ENCODE data around the gene WDR27.

The WDR27 gene

DNA sequence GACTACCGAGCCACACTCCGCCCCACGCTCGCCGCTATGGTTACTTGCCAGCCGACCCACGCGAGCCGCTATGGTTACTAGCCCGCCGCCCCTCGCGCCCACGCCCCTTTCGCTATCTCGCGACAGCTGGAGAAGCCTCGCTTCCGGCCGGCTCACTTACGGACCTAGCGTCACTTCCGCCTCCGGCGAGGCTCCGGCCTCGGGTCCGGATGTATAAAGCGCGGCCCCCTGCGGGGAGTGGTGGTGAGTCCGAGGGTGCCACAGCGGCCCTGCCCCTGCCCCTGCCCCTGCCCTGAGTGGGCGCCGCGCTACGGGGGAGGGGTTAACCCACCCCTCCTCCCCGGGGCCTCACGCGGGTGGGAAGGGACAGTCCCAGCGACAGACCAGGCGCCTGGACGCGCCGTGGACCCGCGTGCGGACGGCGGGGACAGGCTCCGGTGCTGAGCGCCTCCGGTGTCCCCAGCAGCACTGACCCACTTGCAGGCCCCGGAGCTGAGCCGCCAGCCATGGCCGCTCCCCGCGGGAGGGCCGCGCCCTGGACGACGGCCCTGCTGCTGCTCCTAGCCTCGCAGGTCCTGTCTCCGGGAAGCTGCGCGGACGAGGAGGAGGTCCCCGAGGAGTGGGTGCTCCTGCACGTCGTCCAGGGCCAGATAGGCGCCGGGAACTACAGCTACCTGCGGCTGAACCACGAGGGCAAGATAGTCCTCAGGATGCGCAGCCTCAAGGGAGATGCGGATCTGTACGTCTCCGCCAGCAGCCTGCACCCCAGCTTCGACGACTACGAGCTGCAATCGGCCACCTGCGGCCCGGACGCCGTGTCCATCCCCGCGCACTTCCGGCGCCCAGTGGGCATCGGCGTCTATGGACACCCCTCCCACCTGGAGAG is at the start of gene WDR27, which contains the start of gene C6orf120:
Gene WDR27, minus strand, starts transcription at position 76 of the 886 bp plus-strand sequence. CDS start 13,024 bp downstream, outside the sequence.
Gene C6orf120, plus strand, starts transcription at position 173 of the 886 bp plus-strand sequence. Its CDS starts 334 bp downstream, at position 507.
- DNase-seq (ENCODE audit: low spot score) = peak; percentile 96

DNA sequence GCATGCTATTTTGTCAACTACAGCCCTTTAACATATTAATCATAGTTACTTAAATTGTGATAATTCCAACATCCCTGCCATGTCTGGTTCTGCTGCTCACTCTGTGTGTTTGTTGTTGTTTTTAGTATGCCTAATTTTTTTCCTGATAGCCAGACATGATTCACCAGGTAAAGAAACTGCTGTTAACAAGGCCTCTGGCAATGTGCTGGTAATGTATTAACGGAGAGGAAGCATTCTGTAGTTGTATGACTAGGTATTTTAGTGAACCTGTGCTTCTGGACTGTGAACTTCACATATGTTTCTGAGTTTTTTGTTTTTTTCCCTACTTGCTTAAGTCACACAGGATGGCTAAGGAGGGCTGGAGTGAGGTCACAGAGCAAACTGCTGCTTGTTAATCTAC is 44.7 kb upstream of the WDR27 start:
- DNase-seq (ENCODE audit: low spot score) = no peak

DNA sequence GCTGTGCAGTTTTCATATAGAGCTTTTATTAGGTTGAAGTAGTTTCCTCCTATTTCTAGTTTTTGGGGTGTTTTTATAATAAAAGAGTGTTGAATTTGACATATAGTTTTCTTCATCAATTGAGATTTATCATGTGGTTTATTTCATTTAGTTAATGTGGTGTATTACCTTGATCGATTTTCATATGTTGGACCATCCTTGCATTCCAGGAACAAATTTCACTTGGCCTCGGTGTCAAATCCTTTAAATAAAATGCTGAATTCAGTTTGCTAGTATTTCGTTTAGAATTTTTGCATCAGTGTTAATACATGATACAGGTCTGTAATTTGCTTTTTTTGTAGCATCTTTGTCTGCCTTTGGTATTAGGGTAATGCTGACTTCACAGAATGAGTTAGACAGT is 43.6 kb upstream of the WDR27 start:
- DNase-seq (ENCODE audit: low spot score) = no peak

DNA sequence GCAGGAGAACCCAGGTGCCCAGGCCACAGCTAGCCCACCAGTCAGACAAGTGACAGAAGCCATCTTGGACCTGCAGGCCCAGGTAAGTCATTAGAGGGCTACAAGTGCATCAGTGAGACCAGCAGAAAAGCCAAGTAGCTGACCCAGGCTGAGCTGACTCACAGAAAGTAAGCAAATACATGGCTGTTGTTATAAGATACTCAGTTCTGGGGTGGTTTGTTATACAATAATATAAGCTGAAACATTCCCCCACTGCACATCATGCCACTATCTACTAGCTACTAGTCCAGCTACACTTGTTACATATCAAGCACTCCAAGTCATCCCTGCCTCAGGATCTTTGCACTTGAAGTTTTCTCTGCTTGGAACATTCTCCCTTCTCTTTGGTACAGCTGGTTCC is 39.5 kb upstream of the WDR27 start:
- DNase-seq (ENCODE audit: low spot score) = no peak

DNA sequence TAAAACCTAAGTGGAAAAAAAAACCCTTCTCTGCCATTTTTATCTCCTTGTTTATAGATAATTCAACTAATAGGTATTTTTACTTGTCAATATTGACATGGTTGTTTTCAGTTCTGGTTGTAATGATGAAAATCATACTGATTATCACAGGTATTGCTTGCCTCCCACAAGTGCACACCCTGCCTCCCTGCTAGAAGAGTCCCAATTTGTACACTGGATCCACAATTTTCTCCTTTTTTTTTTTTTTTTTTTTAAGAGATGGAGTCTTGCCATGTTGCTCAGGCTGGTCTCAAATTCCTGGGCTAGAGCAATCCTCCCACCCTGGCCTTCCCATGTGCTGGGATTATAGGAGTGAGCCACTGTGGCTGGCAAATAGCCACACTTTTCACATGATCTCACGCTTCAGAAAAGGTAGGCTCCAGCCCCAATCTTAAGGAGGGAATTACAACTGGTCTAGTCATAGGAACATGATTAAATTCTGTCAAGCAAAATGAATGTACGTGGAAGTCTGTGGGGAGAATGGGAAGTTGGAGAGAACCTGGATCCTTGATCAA is 37.2 kb upstream of the WDR27 start:
- no peak for DNase-seq (ENCODE audit: low spot score)

DNA sequence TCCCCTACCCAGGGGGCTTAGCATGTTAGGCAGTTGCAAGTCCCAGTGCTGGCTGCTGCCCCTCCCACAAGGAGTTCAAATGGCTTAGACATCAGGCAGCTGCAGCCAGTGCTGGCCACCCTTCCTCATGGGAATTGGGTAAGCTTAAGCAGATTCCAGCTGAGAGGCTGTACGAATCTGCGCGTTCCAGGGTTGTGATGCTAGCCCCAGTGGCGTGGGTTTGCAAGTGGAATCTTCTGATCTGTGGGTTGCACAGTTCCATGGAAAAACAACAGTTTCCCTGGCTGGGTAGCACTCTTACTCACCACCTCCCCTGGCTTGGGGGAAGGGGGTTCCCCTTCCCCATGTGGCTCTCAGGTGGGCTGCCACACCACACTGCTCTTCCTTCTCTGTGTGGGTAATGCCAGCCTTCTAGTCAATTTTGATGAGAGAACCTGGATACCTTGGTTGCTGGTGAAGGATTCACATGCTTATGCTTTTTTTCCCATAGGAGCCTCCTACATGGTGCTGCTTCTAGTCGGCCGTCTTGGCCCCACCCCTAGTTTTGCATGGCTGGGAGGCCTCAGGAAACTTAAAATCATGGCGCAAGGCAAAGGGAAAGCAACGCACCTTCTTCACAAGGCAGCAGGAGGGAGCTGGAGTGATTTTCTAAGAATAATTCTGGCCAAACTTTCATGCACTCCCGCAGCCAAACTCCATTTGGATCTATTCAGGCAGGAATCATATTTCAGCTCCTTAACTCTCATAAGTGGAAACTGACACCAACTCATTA is 36.6 kb upstream of the WDR27 start:
- DNase-seq (ENCODE audit: low spot score) = peak; percentile 72

DNA sequence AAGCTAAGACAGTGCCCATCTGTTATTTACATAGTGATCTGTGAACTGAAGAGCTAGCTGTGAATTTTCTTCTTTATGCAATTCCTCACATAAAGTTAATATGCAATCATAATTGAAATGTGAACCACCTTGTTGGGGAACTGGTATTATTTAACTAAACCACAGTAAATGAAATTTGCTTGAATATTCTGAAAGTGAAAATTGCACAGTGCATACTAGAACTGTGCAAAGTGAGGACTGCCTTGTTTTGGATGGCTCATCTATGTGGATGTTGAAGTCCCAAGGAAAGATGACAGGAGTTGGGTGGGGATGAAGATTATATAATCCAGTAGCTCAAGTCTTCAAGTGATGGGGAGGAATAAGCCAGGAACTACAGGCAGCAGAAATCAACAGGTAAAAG is 28.1 kb upstream of the WDR27 start:
- no peak for DNase-seq (ENCODE audit: low spot score)

DNA sequence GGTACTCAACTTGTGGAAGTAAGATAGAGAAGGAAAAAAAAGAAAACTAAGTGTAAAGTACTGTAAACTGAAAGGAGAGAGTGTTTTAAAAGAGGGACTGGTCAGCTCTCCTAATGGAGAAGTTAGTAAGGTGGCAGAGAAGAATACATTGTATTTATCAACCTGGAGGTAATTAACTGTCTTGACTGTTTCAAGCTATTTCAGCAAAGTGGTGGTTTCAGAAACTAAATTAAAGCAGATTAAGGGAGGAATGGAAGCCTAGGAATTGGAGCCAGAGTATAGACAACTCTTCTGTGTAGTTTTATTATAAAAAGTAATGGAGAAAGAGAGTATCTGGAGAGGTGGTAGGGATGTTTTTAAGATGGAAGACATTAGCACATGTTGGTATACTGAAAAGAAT is 25.1 kb upstream of the WDR27 start:
- no peak for DNase-seq (ENCODE audit: low spot score)

DNA sequence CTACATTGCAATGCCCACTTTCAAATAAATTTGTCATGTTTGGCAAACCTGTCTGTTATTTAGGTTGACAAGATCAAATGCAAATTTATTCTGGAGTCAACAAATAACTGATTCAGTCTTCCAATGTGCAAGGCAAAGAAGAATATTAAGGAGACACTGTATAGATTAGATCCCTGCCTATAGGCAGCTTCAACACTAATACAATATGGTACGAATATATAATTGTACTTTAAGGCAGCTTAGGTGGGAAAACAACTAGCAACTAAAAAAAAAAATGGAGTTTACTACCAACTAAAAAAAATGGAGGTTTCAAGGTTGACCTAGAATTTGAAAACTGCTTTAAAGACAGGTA is 24.2 kb upstream of the WDR27 start:
- DNase-seq (ENCODE audit: low spot score) = no peak

DNA sequence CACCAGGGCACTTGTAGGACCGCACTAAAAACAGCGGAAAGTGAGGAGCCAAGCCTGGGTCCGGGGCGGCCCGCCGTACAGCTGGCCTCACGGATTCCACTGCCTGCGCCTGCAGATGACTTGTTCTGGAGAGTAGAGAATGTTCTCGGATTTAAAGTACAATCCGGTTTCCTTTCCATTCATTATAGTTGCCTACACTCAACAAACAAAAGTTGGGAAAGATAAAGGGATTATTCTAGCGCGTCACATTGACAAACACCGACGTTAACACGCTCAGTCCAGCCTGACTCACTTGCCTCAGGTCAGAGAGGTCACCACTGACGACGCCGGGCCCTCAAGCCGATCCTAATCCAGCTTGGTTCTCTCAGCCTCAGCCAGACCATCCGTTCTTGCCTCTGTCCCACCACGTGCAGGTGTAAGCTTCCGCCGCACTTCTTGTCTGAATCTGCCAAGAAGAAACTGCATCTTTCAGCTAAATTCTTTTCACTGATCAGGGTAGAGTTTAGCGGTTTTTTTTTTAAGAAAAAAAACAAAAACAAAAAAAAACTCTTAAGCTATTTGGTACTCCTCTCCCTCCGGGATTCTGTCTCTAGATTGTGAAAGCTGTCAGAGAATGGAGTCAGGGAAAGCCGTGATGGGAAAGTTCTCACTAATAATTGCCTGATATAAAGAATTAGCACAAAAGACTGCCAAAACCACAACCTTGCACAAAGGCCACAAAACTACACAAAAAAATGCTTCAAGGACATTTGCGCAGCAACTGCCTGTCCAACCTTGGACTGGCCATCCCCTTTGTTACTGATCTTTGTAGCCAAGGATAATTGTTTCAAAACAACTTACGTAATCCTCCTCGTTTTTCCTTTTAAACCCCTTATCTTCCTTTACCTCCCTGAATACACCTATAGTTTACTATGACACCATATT is 23.6 kb upstream of the WDR27 start:
- DNase-seq (ENCODE audit: low spot score) = peak; percentile 43

DNA sequence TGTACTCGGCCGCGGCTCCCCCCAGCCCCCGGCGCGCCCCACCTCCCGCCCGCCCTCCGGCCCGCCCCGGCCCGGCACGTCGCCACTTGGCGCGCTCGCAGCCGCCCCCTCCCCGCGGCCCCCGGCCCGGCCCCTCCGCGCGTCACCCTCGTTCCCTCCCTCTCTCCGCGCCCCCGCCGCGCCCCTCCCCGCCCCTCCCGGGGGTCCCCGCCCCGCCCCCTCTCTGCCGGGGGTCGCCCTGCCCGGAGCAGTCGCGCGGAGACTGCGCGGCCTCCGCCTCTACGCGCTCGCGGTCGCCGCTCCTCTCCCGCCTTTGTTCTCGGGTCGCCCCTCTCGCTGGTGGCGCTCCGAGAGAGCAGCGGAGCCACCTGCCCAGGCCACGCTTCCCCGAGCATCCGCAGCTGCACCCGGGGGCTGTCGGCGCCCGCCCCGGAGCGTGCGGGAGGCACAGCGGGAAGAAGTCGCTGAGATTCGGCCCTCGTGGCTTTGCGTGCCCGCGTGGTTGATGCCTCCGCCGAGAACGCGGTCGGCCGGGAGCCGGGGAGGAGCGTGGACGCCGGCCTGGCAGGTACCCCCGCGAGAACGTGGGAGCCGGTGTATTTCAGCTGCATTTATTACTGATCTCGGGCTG is 22.8 kb upstream of the WDR27 start, which contains the start of gene PHF10:
Gene PHF10, minus strand, starts transcription at position 7 of the 631 bp plus-strand sequence. CDS start 569 bp downstream, outside the sequence.
- DNase-seq (ENCODE audit: low spot score) = peak; percentile 94

DNA sequence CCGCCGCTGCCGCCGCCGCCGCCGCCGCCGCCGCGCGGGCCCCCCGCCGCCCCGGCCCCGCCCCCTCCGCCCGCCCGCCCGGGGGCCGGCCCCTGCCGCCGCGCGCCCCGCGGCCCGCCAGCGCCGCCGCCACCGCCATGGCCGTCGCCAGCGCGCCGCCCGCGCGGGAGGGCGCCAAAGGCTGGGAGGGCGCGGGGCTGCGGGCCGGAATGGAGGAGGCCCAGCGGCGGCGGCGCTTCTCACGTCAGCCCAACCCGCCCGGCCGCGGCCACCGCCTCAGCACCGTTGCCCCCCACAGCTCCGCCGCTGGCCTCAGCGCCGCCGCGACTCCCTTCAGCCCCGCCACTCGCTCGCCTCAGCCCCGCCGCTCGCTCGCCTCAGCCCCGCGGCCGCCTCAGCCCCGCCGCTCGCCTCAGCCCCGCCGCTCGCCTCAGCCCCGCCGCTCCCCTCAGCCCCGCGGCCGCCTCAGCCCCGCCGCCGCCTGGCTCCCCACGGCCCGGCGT is 22.2 kb upstream of the WDR27 start:
- DNase-seq (ENCODE audit: low spot score) = peak; percentile 84

DNA sequence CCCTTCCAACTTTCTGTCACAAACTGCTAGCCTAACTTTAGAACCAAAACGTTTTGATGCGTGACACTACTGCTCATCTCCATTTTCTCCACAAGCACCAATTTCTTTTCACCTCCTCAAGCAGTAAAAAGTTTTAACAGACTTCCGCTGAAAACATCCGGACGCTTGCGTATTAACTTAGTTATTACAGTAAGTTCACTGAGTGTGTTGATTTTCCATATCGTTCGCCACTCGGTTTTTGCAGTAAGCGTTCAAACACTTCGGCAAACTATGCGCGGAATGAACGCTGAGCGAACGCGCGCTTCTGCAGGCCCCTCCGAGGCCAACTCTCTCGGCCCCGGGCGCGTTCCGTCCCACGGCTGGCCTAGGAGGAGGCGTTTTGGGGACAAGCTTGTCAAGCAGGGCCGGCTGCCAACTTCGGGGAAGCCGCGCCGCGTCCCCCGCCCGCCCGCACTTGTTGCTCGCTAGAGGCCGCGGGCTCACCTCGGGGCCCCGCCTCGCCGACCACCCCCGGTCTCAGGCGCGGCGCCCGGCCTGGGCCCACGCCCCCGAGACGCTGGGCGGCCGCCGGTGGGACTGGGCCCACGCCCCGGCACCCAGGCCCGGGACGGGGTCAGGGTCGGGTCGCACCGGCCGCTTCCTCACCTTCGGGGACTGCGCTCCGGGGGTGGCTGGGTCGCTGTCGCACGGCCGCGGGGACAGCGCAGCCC is 21.5 kb upstream of the WDR27 start:
- DNase-seq (ENCODE audit: low spot score) = peak; percentile 85

DNA sequence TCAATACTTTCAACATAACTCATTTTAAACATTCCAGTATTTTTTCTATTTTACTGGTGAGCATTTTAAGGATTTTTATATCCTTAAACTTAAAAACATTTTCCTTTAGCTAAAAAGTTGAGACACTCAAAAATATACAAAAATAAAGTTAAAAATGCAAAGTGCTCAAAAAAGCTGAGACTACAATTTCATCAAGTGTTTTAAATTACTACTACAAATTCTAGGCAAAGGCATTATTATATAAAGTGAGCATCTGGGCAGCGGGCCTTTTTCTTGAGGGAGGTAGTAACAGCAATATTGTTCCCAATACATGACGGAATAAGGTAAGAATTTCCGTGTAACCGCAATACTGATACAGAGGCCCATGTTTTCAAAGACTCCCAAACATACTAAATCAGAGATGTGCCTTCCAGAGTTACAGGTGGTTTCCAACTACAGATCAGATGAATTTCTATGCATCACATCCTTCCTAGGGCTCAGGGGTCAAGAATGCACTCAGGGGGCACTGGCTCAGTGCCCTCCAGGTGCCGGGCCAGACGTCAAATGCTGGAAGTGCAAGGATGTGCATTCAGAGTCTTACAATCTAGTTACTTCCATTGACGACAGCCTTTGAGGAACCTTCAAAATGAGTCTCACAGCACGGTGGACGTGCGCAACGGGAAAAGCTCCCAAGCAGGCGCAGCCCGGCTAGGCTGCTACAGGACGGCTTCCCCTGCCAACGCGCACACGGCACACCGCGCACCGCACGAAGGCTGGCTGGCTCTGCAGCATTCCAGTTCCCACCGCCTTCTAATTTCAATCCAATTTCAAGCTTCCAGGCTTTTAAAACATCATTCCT is 20.8 kb upstream of the WDR27 start:
- DNase-seq (ENCODE audit: low spot score) = peak; percentile 65

DNA sequence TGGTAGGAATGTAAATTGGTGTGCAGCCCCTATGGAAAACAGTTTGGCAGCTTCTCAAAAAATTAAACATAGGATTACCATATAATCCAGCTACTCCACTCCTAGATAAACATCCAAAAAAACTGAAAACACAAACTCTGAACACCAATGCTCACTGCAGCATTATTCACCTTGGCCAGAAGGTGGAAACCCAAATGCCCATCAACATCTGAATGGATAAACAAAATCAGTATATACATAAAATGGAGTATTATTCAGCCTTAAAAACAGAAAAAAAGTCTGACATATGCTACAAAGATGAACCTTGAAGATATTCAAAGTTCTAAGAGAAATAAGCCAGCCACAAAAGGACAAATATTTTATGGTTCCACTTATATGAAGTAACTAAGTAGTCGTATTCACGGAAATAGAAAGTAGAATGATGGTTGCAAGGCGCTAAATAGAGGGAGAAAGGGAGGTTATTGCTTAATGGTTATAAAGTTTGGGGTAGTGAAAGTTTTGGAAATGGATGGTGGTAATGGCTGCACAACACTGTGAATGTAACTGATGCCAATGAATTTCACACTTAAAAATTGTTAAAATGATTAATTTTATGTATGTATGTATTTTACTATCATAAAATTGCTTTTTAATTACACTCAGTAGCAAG is 18.5 kb upstream of the WDR27 start:
- DNase-seq (ENCODE audit: low spot score) = no peak

DNA sequence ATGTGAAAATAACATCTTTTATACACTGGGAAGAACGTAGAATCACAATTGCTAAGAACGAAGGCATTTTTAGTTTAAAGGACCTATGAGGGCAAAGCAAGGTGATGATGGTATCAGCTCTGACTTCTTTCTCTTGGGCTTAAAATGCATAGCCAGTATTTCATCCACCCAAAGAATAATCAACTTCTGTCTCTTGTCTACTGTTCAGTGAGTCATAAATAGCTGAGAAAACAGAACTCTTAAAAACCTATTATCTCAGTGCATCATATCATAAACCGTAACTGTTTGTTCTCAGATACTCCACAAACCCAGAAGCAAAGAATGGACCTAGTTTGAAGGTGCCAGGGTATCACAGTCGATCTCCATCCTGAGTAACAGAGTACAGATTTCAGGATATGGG is 17.3 kb upstream of the WDR27 start:
- DNase-seq (ENCODE audit: low spot score) = no peak

DNA sequence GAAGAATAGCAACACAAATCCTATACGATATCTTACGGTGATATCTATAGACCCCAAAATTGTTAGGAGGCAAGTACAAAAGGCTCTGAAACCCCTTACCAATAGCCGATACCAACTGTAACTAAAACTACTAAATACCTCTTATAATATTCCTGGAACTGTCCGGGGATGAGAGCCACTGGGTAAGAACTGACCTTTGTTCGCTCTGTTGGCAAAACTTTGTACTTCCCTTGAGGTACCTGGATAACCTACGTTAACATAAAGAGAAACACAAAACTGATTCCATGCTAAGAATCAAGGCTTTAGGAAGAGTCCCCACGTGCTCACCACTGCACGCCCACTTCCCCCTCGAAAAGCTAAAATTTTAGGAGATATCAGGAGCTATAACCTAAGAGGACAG is 12.8 kb upstream of the WDR27 start:
- DNase-seq (ENCODE audit: low spot score) = no peak

DNA sequence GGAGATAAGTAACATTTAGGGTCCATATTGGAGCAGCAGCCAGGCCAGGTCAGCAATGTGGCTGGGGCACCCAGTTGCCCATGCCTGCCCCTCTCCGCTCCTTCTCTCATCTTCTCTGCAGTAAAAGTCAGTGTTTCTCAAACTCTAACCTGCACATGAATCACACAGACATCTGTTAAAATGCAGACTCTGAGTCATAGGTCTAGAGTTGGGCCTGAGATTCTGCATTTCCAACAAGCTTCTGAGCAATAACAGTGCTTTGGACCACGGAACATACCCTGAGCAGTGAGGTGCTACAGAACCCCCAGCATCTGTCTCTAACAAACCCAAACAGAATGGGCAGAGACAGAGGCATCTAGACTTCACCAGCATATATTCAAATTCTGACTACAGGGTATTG is 12.3 kb upstream of the WDR27 start:
- DNase-seq (ENCODE audit: low spot score) = no peak

DNA sequence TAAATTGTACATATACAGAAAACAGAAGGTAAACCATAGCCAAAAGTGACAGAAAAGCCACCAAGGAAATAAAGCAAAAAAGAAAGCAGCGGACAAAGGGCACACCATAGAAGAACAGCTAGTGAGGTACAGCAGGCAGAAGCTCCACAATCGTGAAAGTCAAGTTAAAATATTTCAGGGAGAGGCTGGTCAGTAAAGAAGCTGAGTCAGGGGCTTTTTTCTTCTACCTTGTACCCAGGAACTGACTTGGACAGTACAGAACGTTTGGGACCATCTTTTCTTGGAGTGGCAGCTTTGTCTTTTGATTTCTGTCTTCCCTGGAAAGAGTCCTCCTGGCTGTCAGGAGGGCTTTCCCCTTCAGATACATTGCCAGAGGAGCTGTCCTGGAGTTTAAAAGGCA is 8.2 kb upstream of the WDR27 start:
- DNase-seq (ENCODE audit: low spot score) = no peak
